HepG2 (cell line): Measurements from ENCODE around the gene CHST10. TPM values are rescaled to one million over a fixed set of nuclear protein-coding genes. Genes with fewer than 3 reads are reported as not detected.

Experiments
- ATAC-seq: fragments of 200-7000 bp; cut with Tn5 transposase; 3 replicates; pipeline ENCODE4 v1.9.1; 2020; ENCODE audit warnings: mild to moderate bottlenecking, moderate library complexity
- BruUV-seq: library from RNA; stranded (reverse); fragments of 400-500 nt; replicated peaks from 2 replicates; lab custom pipeline; 2021; lab: Mats Ljungman, UMichigan
- CTCF ChIA-PET: fragments of 300-600 bp; formaldehyde crosslinking; extraction: SDS; loops from one replicate; lab custom pipeline; 2021; ENCODE audit warnings: low total read pairs, inconsistent platforms, low intra/inter-chr PET ratio; lab: Yijun Ruan, JAX
- POLR2A ChIA-PET: fragments of 350-600 bp; sonication (Branson Sonifier 250); formaldehyde crosslinking; loops from one replicate; lab custom pipeline; 2020; ENCODE audit warnings: antibody characterized with exemption, inconsistent platforms; lab: Yijun Ruan, JAX
- DNase-seq: peaks from one replicate; pipeline ENCODE4 v3.0.0-alpha.2; 2015; ENCODE audit warnings: low spot score
- FAIRE-seq: peaks from 3 replicates; lab custom pipeline; 2011; peaks lifted over from hg19 to GRCh38; lab: Jason Lieb, UNC
- H2AFZ ChIP-seq: one replicate; pipeline ENCODE4 v1.6.1; 2011; ENCODE audit warnings: low read length, inconsistent platforms
- H3K27ac ChIP-seq: fragments of 300-600 bp; 3 replicates; pipeline ENCODE4 v1.8.0; 2011; ENCODE audit warnings: mixed run types, mild to moderate bottlenecking, mixed read lengths, low read length, inconsistent platforms; ENCODE audit not compliant: insufficient read depth; ENCODE audit errors: extremely low read length
- H3K27me3 ChIP-seq, 2 experiments: fragments of 200-600 bp in 1 of 2; 2 replicates in 1 of 2; 3 replicates in 1 of 2; pipeline versions ENCODE4 v1.6.0 to v1.8.0; 2011; ENCODE audit warnings: low read length in 2 of 2, mild to moderate bottlenecking in 2 of 2, moderate library complexity in 2 of 2, inconsistent platforms in 1 of 2; ENCODE audit not compliant: insufficient read depth in 2 of 2, control insufficient read depth in 1 of 2
- H3K36me3 ChIP-seq, 2 experiments: fragments of 200-600 bp in 1 of 2; replicated peaks in 1 of 2; 2 replicates in 1 of 2; 3 replicates in 1 of 2; pipeline versions ENCODE4 v1.5.1 to v1.8.0; 2011; ENCODE audit warnings: low read length in 2 of 2, inconsistent platforms in 1 of 2; ENCODE audit not compliant: insufficient read depth in 2 of 2, control insufficient read depth in 1 of 2
- H3K4me1 ChIP-seq: 2 replicates; pipeline ENCODE4 v1.5.1; 2012; ENCODE audit warnings: low read length, inconsistent platforms; ENCODE audit not compliant: insufficient read depth
- H3K4me2 ChIP-seq: 2 replicates; pipeline ENCODE4 v1.6.0; 2011; ENCODE audit warnings: low read depth, low read length, inconsistent platforms
- H3K4me3 ChIP-seq, 3 experiments: fragments of 200-600 bp in 1 of 3; sonication (generic), shearing (Covaris generic) in 1 of 3; replicated peaks in 1 of 3; 2 replicates each; pipeline ENCODE4 v1.5.1; 2011 to 2016; ENCODE audit warnings: low read length in 3 of 3, inconsistent platforms in 2 of 3, low read depth in 2 of 3, mild to moderate bottlenecking in 2 of 3, control low read depth in 1 of 3, mixed read lengths in 1 of 3; ENCODE audit not compliant: insufficient read depth in 1 of 3
- H3K79me2 ChIP-seq: one replicate; pipeline ENCODE4 v1.6.1; 2011; ENCODE audit warnings: low read length, inconsistent platforms; ENCODE audit not compliant: insufficient read depth
- H3K9ac ChIP-seq: 2 replicates; pipeline ENCODE4 v1.6.0; 2011; ENCODE audit warnings: mild to moderate bottlenecking, low read depth, low read length, inconsistent platforms; ENCODE audit not compliant: insufficient read depth
- H3K9me3 ChIP-seq: 2 replicates; pipeline ENCODE4 v1.5.1; 2012; ENCODE audit warnings: mild to moderate bottlenecking, low read length
- H4K20me1 ChIP-seq: 2 replicates; pipeline ENCODE4 v1.6.0; 2011; ENCODE audit warnings: inconsistent platforms, mild to moderate bottlenecking, low read length, moderate library complexity; ENCODE audit not compliant: insufficient read depth
- CHD4 ChIP-seq: fragments of 200-600 bp; sonication (generic); IDR thresholded peaks from 2 replicates; pipeline ENCODE4 v1.7.0; 2017; ENCODE audit warnings: mild to moderate bottlenecking, low read length, borderline replicate concordance
- GTF2F1 ChIP-seq: fragments of 150-350 bp; IDR thresholded peaks from 2 replicates; pipeline ENCODE4 v1.6.1; 2014; ENCODE audit warnings: low read length
- HMGXB4 ChIP-seq, 2 experiments: sonication (generic) in 1 of 2; formaldehyde crosslinking in 1 of 2; IDR thresholded peaks; 2 replicates each; pipeline versions ENCODE4 v1.4.0 to v1.6.1; 2018 to 2020; ENCODE audit warnings: missing genetic modification reagents in 2 of 2, borderline replicate concordance in 1 of 2, low read depth in 1 of 2, mild to moderate bottlenecking in 1 of 2, missing biosample characterization in 1 of 2
- HOMEZ ChIP-seq: IDR thresholded peaks from 2 replicates; pipeline ENCODE4 v1.6.1; 2016; ENCODE audit warnings: low read depth
- KAT2B ChIP-seq: fragments of 150-350 bp; IDR thresholded peaks from 2 replicates; pipeline ENCODE4 v1.6.1; 2014; ENCODE audit warnings: low read depth, low read length, borderline replicate concordance
- SOX5 ChIP-seq: IDR thresholded peaks from 2 replicates; pipeline ENCODE4 v1.6.1; 2016; ENCODE audit warnings: borderline replicate concordance
- TARDBP ChIP-seq: sonication (generic); formaldehyde crosslinking; IDR thresholded peaks from 2 replicates; pipeline ENCODE4 v1.8.0; 2022; ENCODE audit warnings: mild to moderate bottlenecking, missing genetic modification reagents
- ZEB1 ChIP-seq: IDR thresholded peaks from 2 replicates; pipeline ENCODE4 v1.6.1; 2012; ENCODE audit warnings: mild to moderate bottlenecking, low read depth, inconsistent platforms; ENCODE audit not compliant: insufficient replicate concordance
- ZFAT ChIP-seq: sonication (generic); formaldehyde crosslinking; conservative IDR thresholded peaks from 2 replicates; pipeline ENCODE4 v1.8.1; 2023; ENCODE audit warnings: missing genetic modification reagents, inconsistent platforms
- ZNF703 ChIP-seq: sonication (generic); formaldehyde crosslinking; IDR thresholded peaks from 2 replicates; pipeline ENCODE4 v1.5.1; 2020; ENCODE audit warnings: missing genetic modification reagents, mild to moderate bottlenecking, moderate library complexity, borderline replicate concordance
- ZNF780A ChIP-seq: sonication (generic); formaldehyde crosslinking; IDR thresholded peaks from 2 replicates; pipeline ENCODE4 v1.8.0; 2022; ENCODE audit warnings: mild to moderate bottlenecking, missing genetic modification reagents, moderate library complexity
- ZNF790 ChIP-seq: sonication (generic); formaldehyde crosslinking; IDR thresholded peaks from 2 replicates; pipeline ENCODE4 v1.8.0; 2022; ENCODE audit warnings: missing genetic modification reagents, mild to moderate bottlenecking, borderline replicate concordance
- ZNF839 ChIP-seq: sonication (generic); formaldehyde crosslinking; IDR thresholded peaks from 2 replicates; pipeline ENCODE4 v1.4.0; 2020; ENCODE audit warnings: missing genetic modification reagents, mild to moderate bottlenecking, borderline replicate concordance
- ZSCAN31 ChIP-seq: sonication (generic); formaldehyde crosslinking; IDR thresholded peaks from 2 replicates; pipeline ENCODE4 v1.5.0; 2020; ENCODE audit warnings: low read depth, mild to moderate bottlenecking, missing genetic modification reagents
- WGBS: methylation state at CpG from one replicate; pipeline ENCODE4 v1.1.6; 2017; ENCODE audit warnings: low lambda C conversion rate; 5-methylcytosine and 5-hydroxymethylcytosine counted together
- in situ Hi-C: cut with HindIII; loops from 2 replicates; pipeline ENCODE4 v1.10.0; 2017; ENCODE audit warnings: low pct_unique_long_range_greater_than_20kb; ENCODE audit not compliant: extremely low pct_ligation_motif_present
- intact Hi-C: fragments of 100-400 bp; cut with micrococcal nuclease; formaldehyde crosslinking; loops from one replicate; pipeline ENCODE4 v1.10.0; 2022; ENCODE audit not compliant: unreplicated experiment
- polyA plus RNA-seq, 8 experiments: library from polyadenylated mRNA; depleted of rRNA in 3 of 8; stranded (reverse) in 7 of 8; unstranded in 1 of 8; fragments of >200 nt; fragmentation: Illumina TruSeq in 4 of 8; extraction: Trizol in 4 of 8; gene quantifications; 2 replicates each; pipeline versions ENCODE4 v1.2.1 to v1.2.3, GENCODE V29; 2011 to 2016; ENCODE audit warnings: low read depth in 4 of 8, missing spikeins in 1 of 8, mixed read lengths in 1 of 8; ENCODE audit not compliant: insufficient read depth in 1 of 8
- total RNA-seq, 5 experiments: library from RNA; depleted of rRNA; stranded (reverse); fragments of >200 nt; fragmentation: Illumina TruSeq; extraction: Trizol; gene quantifications; 2 replicates each; pipeline ENCODE4 v1.2.3, GENCODE V29; 2016; ENCODE audit warnings: low read depth in 1 of 5

Gene CHST10
- total and polyA plus RNA-seq, 2 of the 13 experiments (the other 11 are each of a cell fraction or from before 2014, with no cell fraction given) = 10.5 to 14.2 TPM

GRCh38 chr2:100425573-100426383, 8.3 kb upstream of the CHST10 start:
- DNase-seq (no peak), ATAC-seq (no peak), FAIRE-seq (no peak)
- BruUV-seq = no TSS peak
- Histone ChIP-seq H2AFZ (no peak overlapping the region), H4K20me1 (no peaks in the 10 kb centered on the region), H3K79me2 (no peaks in the 10 kb centered on the region), H3K9ac (no peak overlapping the region), H3K9me3 (no peaks in the 10 kb centered on the region), H3K27ac (no peak overlapping the region), H3K4me2 (no peak overlapping the region), H3K4me3 (no peak overlapping the region), H3K36me3 (no peaks in the 10 kb centered on the region), H3K4me1 (no peaks in the 10 kb centered on the region), H3K27me3 (peaks cover 0 to 5% of the 10 kb centered on the region in 2 experiments; a peak in 1 of 5 replicates)
- 54% methylated on average over 15 of the region's 15 CpGs for WGBS
- in situ Hi-C loops = no loop called here
- TF ChIP-seq HMGXB4 (CRISPR knock-in tag; IDR thresholded peaks at IDR 0.05; ENCODE audit: borderline replicate concordance in 1 of 2, low read depth in 1 of 2) = no peak
- no peak for TF ChIP-seq GTF2F1
- no peak for TF ChIP-seq ZNF780A (CRISPR knock-in tag)
- TF ChIP-seq ZEB1 = no peak
- TF ChIP-seq ZFAT (CRISPR knock-in tag) = no peak
- TF ChIP-seq TARDBP (CRISPR knock-in tag) = no peak
- TF ChIP-seq ZNF839 (CRISPR knock-in tag) = no peak
- no peak for TF ChIP-seq ZSCAN31
- TF ChIP-seq KAT2B = no peak
- TF ChIP-seq ZNF703 (CRISPR knock-in tag) = no peak
- no peak for TF ChIP-seq ZNF790 (CRISPR knock-in tag)
- no peak for TF ChIP-seq HOMEZ
- TF ChIP-seq CHD4 = no peak
- no peak for TF ChIP-seq SOX5
- CTCF ChIA-PET = no interaction called here
- POLR2A ChIA-PET = no interaction called here
- intact Hi-C loops = no loop called here
